K562 (cell line): Measurements from ENCODE around the gene S100A1. TPM values are rescaled to one million over a fixed set of nuclear protein-coding genes. Genes with fewer than 3 reads are reported as not detected.

ENCODE experiments used
- ARNT ChIP-seq, 2 experiments: fragments of 450-650 bp; IDR thresholded peaks; 2 replicates each; pipeline ENCODE4 v1.6.1; 2016; ENCODE audit warnings: mild to moderate bottlenecking in 1 of 2
- BRF1 ChIP-seq: IDR thresholded peaks from 3 replicates; pipeline ENCODE4 v1.6.1; 2011; ENCODE audit warnings: borderline replicate concordance, mild to moderate bottlenecking; ENCODE audit not compliant: insufficient read length; ENCODE audit errors: extremely low read depth
- CBX8 ChIP-seq: fragments of 200-600 bp; sonication (generic); IDR thresholded peaks from 2 replicates; pipeline ENCODE4 v1.6.1; 2012; ENCODE audit warnings: borderline replicate concordance, mixed run types, low read depth, mild to moderate bottlenecking, moderate library complexity, mixed read lengths, low read length, control low read depth, inconsistent platforms; ENCODE audit not compliant: poor library complexity, severe bottlenecking; ENCODE audit errors: extremely low read depth
- ESRRB ChIP-seq: fragments of 250-450 bp; sonication (Bioruptor Pico); IDR thresholded peaks from 2 replicates; pipeline ENCODE4 v1.5.0; 2020; ENCODE audit warnings: mild to moderate bottlenecking, moderate library complexity, borderline replicate concordance
- FOXK2 ChIP-seq, 2 experiments: fragments of 450-650 bp; IDR thresholded peaks in 1 of 2; conservative IDR thresholded peaks in 1 of 2; 2 replicates each; pipeline ENCODE4 v1.6.1; 2016; ENCODE audit warnings: low read depth in 2 of 2, mild to moderate bottlenecking in 1 of 2
- MEIS2 ChIP-seq: fragments of 450-650 bp; IDR thresholded peaks from 2 replicates; pipeline ENCODE4 v1.6.1; 2014; ENCODE audit warnings: mild to moderate bottlenecking; ENCODE audit not compliant: partially characterized antibody
- MIER1 ChIP-seq: fragments of 450-650 bp; IDR thresholded peaks from 2 replicates; pipeline ENCODE4 v1.6.1; 2016; ENCODE audit warnings: antibody characterized with exemption, mild to moderate bottlenecking, low read depth
- NBN ChIP-seq: fragments of 450-650 bp; IDR thresholded peaks from 2 replicates; pipeline ENCODE4 v1.6.1; 2016; ENCODE audit warnings: low read depth, mild to moderate bottlenecking
- NELFE ChIP-seq: IDR thresholded peaks from 2 replicates; pipeline ENCODE4 v1.6.1; 2011; ENCODE audit warnings: mild to moderate bottlenecking; ENCODE audit not compliant: insufficient read depth, insufficient read length
- PHB2 ChIP-seq: fragments of 450-650 bp; IDR thresholded peaks from 2 replicates; pipeline ENCODE4 v1.6.1; 2017; ENCODE audit warnings: low read depth
- RBM22 ChIP-seq: fragments of 200-400 bp; formaldehyde crosslinking; IDR thresholded peaks from 2 replicates; pipeline ENCODE4 v1.6.1; 2018; ENCODE audit warnings: low read length, low read depth; ENCODE audit not compliant: poor library complexity, severe bottlenecking
- RBM39 ChIP-seq: fragments of 200-400 bp; formaldehyde crosslinking; optimal IDR thresholded peaks from 2 replicates; pipeline ENCODE3; 2018; ENCODE audit warnings: low read depth, low read length
- SMAD1 ChIP-seq: fragments of 150-350 bp; IDR thresholded peaks from 2 replicates; pipeline ENCODE4 v1.6.1; 2014; ENCODE audit warnings: low read length, low read depth; ENCODE audit not compliant: partially characterized antibody
- U2AF2 ChIP-seq: fragments of 200-400 bp; formaldehyde crosslinking; optimal IDR thresholded peaks from 2 replicates; pipeline ENCODE3; 2017; ENCODE audit warnings: low read depth, mild to moderate bottlenecking, low read length
- ZFP36 ChIP-seq: fragments of 150-350 bp; IDR thresholded peaks from 2 replicates; pipeline ENCODE4 v1.6.1; 2018; ENCODE audit warnings: low read length, low read depth; ENCODE audit not compliant: partially characterized antibody
- ZNF146 ChIP-seq: IDR thresholded peaks from one replicate; pipeline ENCODE4 v1.6.1; 2018; ENCODE audit warnings: missing compliant biosample characterization; ENCODE audit not compliant: unreplicated experiment
- ZNF232 ChIP-seq: sonication (generic); formaldehyde crosslinking; IDR thresholded peaks from 2 replicates; pipeline ENCODE4 v1.8.0; 2022; ENCODE audit warnings: mild to moderate bottlenecking, missing genetic modification reagents
- ZNF408 ChIP-seq: fragments of 250-450 bp; sonication (Bioruptor Pico); IDR thresholded peaks from 2 replicates; pipeline ENCODE4 v1.4.0; 2020; ENCODE audit warnings: low read depth, mild to moderate bottlenecking, moderate library complexity
- ZNF445 ChIP-seq: fragments of 250-450 bp; sonication (Bioruptor Pico); IDR thresholded peaks from 2 replicates; pipeline ENCODE4 v1.4.0; 2020; ENCODE audit warnings: low read depth, mild to moderate bottlenecking, moderate library complexity
- ZNF77 ChIP-seq: fragments of 250-450 bp; sonication (Bioruptor Pico); IDR thresholded peaks from 2 replicates; pipeline ENCODE4 v1.5.0; 2020
- polyA plus RNA-seq, 8 experiments: library from polyadenylated mRNA; depleted of rRNA in 4 of 8; stranded (reverse) in 5 of 8; unstranded in 3 of 8; fragments of >200 nt; fragmentation: Nextera tagmentation in 2 of 8; fragmentation: Illumina TruSeq in 1 of 8; extraction: Ambion mirVana in 2 of 8; extraction: Trizol in 1 of 8; gene quantifications; 2 replicates each; pipeline versions ENCODE4 v1.2.1 to v1.2.3, GENCODE V29; 2011 to 2014; ENCODE audit warnings: inconsistent platforms in 1 of 8, missing spikeins in 1 of 8
- total RNA-seq, 7 experiments: library from RNA; depleted of rRNA in 6 of 7; stranded (reverse); fragments of >200 nt in 6 of 7; fragmentation: Illumina TruSeq in 2 of 7; extraction: Trizol in 2 of 7; gene quantifications; 2 replicates each; pipeline versions ENCODE4 v1.2.1 to v1.2.3, GENCODE V29; 2011 to 2021; ENCODE audit warnings: low replicate concordance in 1 of 7
- TF ChIP-seq, protein P1 (sequence below): fragments of 250-450 bp; sonication (Bioruptor Pico); IDR thresholded peaks from 2 replicates; pipeline ENCODE4 v1.6.1; 2021; ENCODE audit warnings: mild to moderate bottlenecking
- TF ChIP-seq, protein P2 (sequence below): sonication (generic); formaldehyde crosslinking; IDR thresholded peaks from 2 replicates; pipeline ENCODE4 v1.8.1; 2023; ENCODE audit warnings: mild to moderate bottlenecking, missing genetic modification reagents
- TF ChIP-seq, protein P3 (sequence below): fragments of 250-450 bp; sonication (Bioruptor Pico); IDR thresholded peaks from 2 replicates; pipeline ENCODE4 v1.5.1; 2021; ENCODE audit warnings: mild to moderate bottlenecking

The S100A1 gene
- total and polyA plus RNA-seq, 9 of the 15 experiments (the other 6 are each of a cell fraction or from before 2014, with no cell fraction given): 0.44 to 30.1 (median 12.7) TPM

DNA sequence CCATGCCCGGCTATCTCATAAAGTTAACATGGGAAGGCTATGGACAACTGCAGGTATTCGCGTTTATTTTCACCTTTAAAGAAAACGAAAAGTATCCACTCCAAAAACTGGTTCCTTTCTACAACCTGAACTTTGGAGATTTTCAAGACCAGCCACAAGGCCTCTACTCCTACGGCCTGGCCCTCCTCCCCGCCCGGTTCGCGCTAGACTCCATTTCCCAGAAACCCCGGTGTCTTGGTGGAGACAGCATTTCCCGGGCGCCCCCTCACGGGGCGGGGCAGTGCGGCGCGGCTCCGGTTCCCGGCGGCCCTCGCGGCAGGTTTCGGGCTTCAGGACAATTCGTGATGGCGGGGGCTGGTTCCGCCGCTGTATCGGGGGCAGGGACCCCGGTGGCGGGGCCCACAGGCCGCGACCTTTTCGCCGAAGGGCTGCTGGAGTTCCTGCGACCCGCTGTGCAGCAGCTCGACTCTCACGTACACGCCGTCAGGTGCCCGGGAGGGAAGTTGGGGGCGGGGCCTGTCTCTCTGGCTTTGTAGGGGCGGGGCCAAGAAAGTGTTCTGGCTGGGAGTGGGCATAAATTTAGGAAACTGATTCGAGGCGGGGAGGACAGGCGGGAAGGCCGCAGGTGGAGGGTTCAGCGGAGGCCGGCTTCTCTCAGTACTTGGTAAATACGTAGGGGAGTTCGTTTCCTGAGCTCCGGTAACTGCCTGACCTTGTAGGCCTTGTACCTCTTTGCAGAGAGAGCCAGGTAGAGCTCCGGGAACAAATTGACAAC, 30.4 kb downstream of the S100A1 start, which contains the start of gene SNAPIN (continued):
- TF ChIP-seq ZNF408 (CRISPR knock-in tag) (no peak), SMAD1 (no peak), ZFP36 (no peak), CBX8 (no peak), ESRRB (CRISPR knock-in tag) (no peak), RBM39 (no peak), MIER1 (no peak), ARNT (IDR thresholded peaks at IDR 0.05) (no peak), ZNF77 (CRISPR knock-in tag) (no peak), U2AF2 (no peak), NBN (no peak), ZNF146 (CRISPR knock-in tag) (no peak), NELFE (no peak), MEIS2 (no peak), PHB2 (no peak), RBM22 (no peak), ZNF445 (no peak), FOXK2 (conservative IDR thresholded peaks at IDR 0.05 in 1 of 2, IDR thresholded peaks at IDR 0.05 in 1 of 2; ENCODE audit: low read depth in 2 of 2) (no peak), ZNF232 (CRISPR knock-in tag) (no peak), BRF1 (no peak)
- TF ChIP-seq, protein P1, sequence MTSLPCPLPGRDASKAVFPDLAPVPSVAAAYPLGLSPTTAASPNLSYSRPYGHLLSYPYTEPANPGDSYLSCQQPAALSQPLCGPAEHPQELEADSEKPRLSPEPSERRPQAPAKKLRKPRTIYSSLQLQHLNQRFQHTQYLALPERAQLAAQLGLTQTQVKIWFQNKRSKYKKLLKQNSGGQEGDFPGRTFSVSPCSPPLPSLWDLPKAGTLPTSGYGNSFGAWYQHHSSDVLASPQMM: no peak
- TF ChIP-seq, protein P2, sequence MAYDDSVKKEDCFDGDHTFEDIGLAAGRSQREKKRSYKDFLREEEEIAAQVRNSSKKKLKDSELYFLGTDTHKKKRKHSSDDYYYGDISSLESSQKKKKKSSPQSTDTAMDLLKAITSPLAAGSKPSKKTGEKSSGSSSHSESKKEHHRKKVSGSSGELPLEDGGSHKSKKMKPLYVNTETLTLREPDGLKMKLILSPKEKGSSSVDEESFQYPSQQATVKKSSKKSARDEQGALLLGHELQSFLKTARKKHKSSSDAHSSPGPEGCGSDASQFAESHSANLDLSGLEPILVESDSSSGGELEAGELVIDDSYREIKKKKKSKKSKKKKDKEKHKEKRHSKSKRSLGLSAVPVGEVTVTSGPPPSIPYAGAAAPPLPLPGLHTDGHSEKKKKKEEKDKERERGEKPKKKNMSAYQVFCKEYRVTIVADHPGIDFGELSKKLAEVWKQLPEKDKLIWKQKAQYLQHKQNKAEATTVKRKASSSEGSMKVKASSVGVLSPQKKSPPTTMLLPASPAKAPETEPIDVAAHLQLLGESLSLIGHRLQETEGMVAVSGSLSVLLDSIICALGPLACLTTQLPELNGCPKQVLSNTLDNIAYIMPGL: no peak
- TF ChIP-seq, protein P3, sequence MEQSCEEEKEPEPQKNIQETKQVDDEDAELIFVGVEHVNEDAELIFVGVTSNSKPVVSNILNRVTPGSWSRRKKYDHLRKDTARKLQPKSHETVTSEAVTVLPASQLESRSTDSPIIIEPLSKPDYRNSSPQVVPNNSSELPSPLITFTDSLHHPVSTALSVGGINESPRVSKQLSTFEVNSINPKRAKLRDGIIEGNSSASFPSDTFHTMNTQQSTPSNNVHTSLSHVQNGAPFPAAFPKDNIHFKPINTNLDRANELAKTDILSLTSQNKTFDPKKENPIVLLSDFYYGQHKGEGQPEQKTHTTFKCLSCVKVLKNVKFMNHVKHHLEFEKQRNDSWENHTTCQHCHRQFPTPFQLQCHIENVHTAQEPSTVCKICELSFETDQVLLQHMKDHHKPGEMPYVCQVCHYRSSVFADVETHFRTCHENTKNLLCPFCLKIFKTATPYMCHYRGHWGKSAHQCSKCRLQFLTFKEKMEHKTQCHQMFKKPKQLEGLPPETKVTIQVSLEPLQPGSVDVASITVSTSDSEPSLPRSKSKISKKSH (CRISPR knock-in tag): no peak
